CD14-positive monocyte (primary cell): ENCODE results near the gene LPGAT1. TPM values are rescaled to one million over a fixed set of nuclear protein-coding genes. Genes with fewer than 3 reads are reported as not detected.

ENCODE experiments used
- DNase-seq, 3 donors: peaks; one replicate each; pipeline ENCODE4 v3.0.0-alpha.2; 2011 to 2022
- H2AFZ ChIP-seq: 2 replicates; pipeline ENCODE4 v1.6.0; 2012; ENCODE audit warnings: mild to moderate bottlenecking, low read depth, low read length, inconsistent platforms; ENCODE audit not compliant: insufficient read depth, poor library complexity, severe bottlenecking
- H3K27ac ChIP-seq, 2 donors: 1 replicate in 1 of 2; 2 replicates in 1 of 2; pipeline ENCODE4 v1.5.1; 2012 to 2013; ENCODE audit warnings: low read length in 2 of 2, control low read depth in 1 of 2, inconsistent platforms in 1 of 2, low read depth in 1 of 2, mild to moderate bottlenecking in 1 of 2
- H3K27me3 ChIP-seq, 2 donors: one replicate each; pipeline versions ENCODE4 v1.6.0 to v1.6.1; 2011 to 2013; ENCODE audit warnings: low read length in 2 of 2; ENCODE audit not compliant: control insufficient read depth in 2 of 2, insufficient read depth in 2 of 2
- H3K36me3 ChIP-seq, 2 donors: replicated peaks in 1 of 2; 1 replicate in 1 of 2; 2 replicates in 1 of 2; pipeline versions ENCODE4 v1.5.1 to v1.6.1; 2012 to 2013; ENCODE audit warnings: low read length in 2 of 2, control low read depth in 1 of 2, inconsistent platforms in 1 of 2, mild to moderate bottlenecking in 1 of 2; ENCODE audit not compliant: insufficient read depth in 2 of 2, control insufficient read depth in 1 of 2
- H3K4me1 ChIP-seq, 2 donors: 1 replicate in 1 of 2; 2 replicates in 1 of 2; pipeline versions ENCODE4 v1.5.1 to v1.6.1; 2012 to 2013; ENCODE audit warnings: low read length in 2 of 2, control low read depth in 1 of 2, inconsistent platforms in 1 of 2, mild to moderate bottlenecking in 1 of 2, moderate library complexity in 1 of 2; ENCODE audit not compliant: insufficient read depth in 2 of 2, control insufficient read depth in 1 of 2
- H3K4me2 ChIP-seq: replicated peaks from 2 replicates; pipeline ENCODE3; 2012; ENCODE audit warnings: low read length, moderate library complexity, mild to moderate bottlenecking; ENCODE audit not compliant: poor library complexity, severe bottlenecking; ENCODE audit errors: extremely low read depth
- H3K4me3 ChIP-seq, 3 experiments: fragments of 200-600 bp in 1 of 3; sonication (generic) in 1 of 3; replicated peaks in 1 of 3; 1 replicate in 2 of 3; 2 replicates in 1 of 3; pipeline ENCODE4 v1.5.1; 2011 to 2013; ENCODE audit warnings: low read length in 3 of 3, mild to moderate bottlenecking in 3 of 3, control low read depth in 2 of 3, low read depth in 2 of 3, inconsistent platforms in 1 of 3, moderate library complexity in 1 of 3
- H3K79me2 ChIP-seq: 2 replicates; pipeline ENCODE4 v1.6.0; 2012; ENCODE audit warnings: mild to moderate bottlenecking, control low read depth, inconsistent platforms, low read length, moderate library complexity; ENCODE audit not compliant: insufficient read depth
- H3K9ac ChIP-seq: 2 replicates; pipeline ENCODE4 v1.6.0; 2017; ENCODE audit warnings: low read length, mild to moderate bottlenecking; ENCODE audit not compliant: insufficient read depth, poor library complexity, severe bottlenecking
- H3K9me3 ChIP-seq, 2 donors: replicated peaks in 1 of 2; 1 replicate in 1 of 2; 2 replicates in 1 of 2; pipeline versions ENCODE4 v1.5.1 to v1.6.1; 2012 to 2013; ENCODE audit warnings: low read length in 2 of 2, control low read depth in 1 of 2; ENCODE audit not compliant: control insufficient read depth in 1 of 2, insufficient read depth in 1 of 2
- H4K20me1 ChIP-seq: 2 replicates; pipeline ENCODE4 v1.6.0; 2012; ENCODE audit warnings: mild to moderate bottlenecking, low read length, control low read depth, moderate library complexity; ENCODE audit not compliant: insufficient read depth
- H3K27ac Mint-ChIP-seq, 7 donors: one replicate each; pipeline ENCODE4 v1.8.0; 2020; ENCODE audit warnings: mild to moderate bottlenecking in 7 of 7, mixed read lengths in 7 of 7, moderate library complexity in 6 of 7, inconsistent platforms in 2 of 7
- H3K27me3 Mint-ChIP-seq, 3 donors: one replicate each; pipeline ENCODE4 v1.8.0; 2021 to 2022; ENCODE audit warnings: low read depth in 3 of 3, mild to moderate bottlenecking in 3 of 3, mixed read lengths in 3 of 3, moderate library complexity in 3 of 3, inconsistent platforms in 1 of 3
- H3K36me3 Mint-ChIP-seq, 2 donors: one replicate each; pipeline ENCODE4 v1.8.0; 2020; ENCODE audit warnings: mixed read lengths in 2 of 2, inconsistent platforms in 1 of 2, mild to moderate bottlenecking in 1 of 2
- H3K4me1 Mint-ChIP-seq: one replicate; pipeline ENCODE4 v1.8.0; 2020; ENCODE audit warnings: mild to moderate bottlenecking, mixed read lengths
- H3K4me3 Mint-ChIP-seq, 2 donors: one replicate each; pipeline ENCODE4 v1.8.0; 2020; ENCODE audit warnings: mild to moderate bottlenecking in 2 of 2, mixed read lengths in 2 of 2, moderate library complexity in 1 of 2
- H3K9me3 Mint-ChIP-seq, 7 donors: one replicate each; pipeline ENCODE4 v1.8.0; 2020 to 2022; ENCODE audit warnings: mixed read lengths in 7 of 7, mild to moderate bottlenecking in 6 of 7, moderate library complexity in 6 of 7, inconsistent platforms in 2 of 7
- CTCF ChIP-seq: fragments of 200-600 bp; IDR thresholded peaks from one replicate; pipeline ENCODE4 v1.8.0; 2022; ENCODE audit warnings: antibody characterized with exemption, mild to moderate bottlenecking
- WGBS: methylation state at CpG from one replicate; pipeline ENCODE4 v1.1.5; 2013; ENCODE audit warnings: missing lambda C conversion rate; ENCODE audit not compliant: insufficient coverage; 5-methylcytosine and 5-hydroxymethylcytosine counted together
- intact Hi-C, 2 donors: fragments of 100-400 bp; cut with micrococcal nuclease; formaldehyde crosslinking; loops; one replicate each; pipeline versions ENCODE4 v1.15.0 to v1.15.1; 2023
- polyA plus RNA-seq, 3 donors: library from polyadenylated mRNA; depleted of rRNA in 1 of 3; unstranded in 2 of 3; stranded (reverse) in 1 of 3; fragments of 300-500 nt in 2 of 3; fragments of >200 nt in 1 of 3; fragmentation: Illumina TruSeq in 2 of 3; gene quantifications; 1 replicate in 2 of 3; 2 replicates in 1 of 3; pipeline ENCODE4 v1.2.3, GENCODE V29; 2012 to 2021

LPGAT1 gene
- polyA plus RNA-seq, 3 donors = 19.5 to 52.1 (median 40.2) TPM

- H3K27me3 Mint-ChIP-seq = peaks cover 0 to 4% (median 2%) of the 10 kb centered on the region in 3 donors
Measured at GRCh38 chr1:211742272-211742671, 88.3 kb downstream of the LPGAT1 start.

GRCh38 chr1:211741788-211742187, 88.8 kb downstream of the LPGAT1 start:
- Histone ChIP-seq H2AFZ (no peak overlapping the region), H3K4me3 (no peak overlapping the region), H3K27me3 (no peaks in the 10 kb centered on the region), H3K79me2 (no peaks in the 10 kb centered on the region), H3K27ac (no peak overlapping the region), H3K9me3 (no peaks in the 10 kb centered on the region), H3K36me3 (peaks cover 2 to 25% of the 10 kb centered on the region in 2 donors), H3K4me1 (peaks cover 13 to 14% of the 10 kb centered on the region in 2 donors), H4K20me1 (no peaks in the 10 kb centered on the region), H3K9ac (no peak overlapping the region), H3K4me2 (no peak overlapping the region)
- TF ChIP-seq CTCF = no peak
- H3K27ac Mint-ChIP-seq = no peak overlapping the region
- intact Hi-C loops = no loop called here
- no peak for DNase-seq
- H3K36me3 Mint-ChIP-seq = peaks cover 12 to 17% of the 10 kb centered on the region in 2 donors
- H3K9me3 Mint-ChIP-seq = no peaks in the 10 kb centered on the region
- peaks cover 21% of the 10 kb centered on the region for H3K4me1 Mint-ChIP-seq
- H3K4me3 Mint-ChIP-seq = no peak overlapping the region
- peaks cover 0 to 5% (median 3%) of the 10 kb centered on the region in 3 donors for H3K27me3 Mint-ChIP-seq
- no CpG with 5 or more reads among the region's 3 CpGs for WGBS

More at GRCh38 chr1:211742272-211742671, 88.3 kb downstream of the LPGAT1 start:
- Histone ChIP-seq H2AFZ (no peak overlapping the region), H3K9ac (no peak overlapping the region), H3K36me3 (peaks cover 5 to 30% of the 10 kb centered on the region in 2 donors), H3K9me3 (no peaks in the 10 kb centered on the region), H3K27me3 (no peaks in the 10 kb centered on the region), H3K4me1 (peaks cover 13 to 14% of the 10 kb centered on the region in 2 donors), H3K27ac (no peak overlapping the region), H3K4me2 (no peak overlapping the region), H4K20me1 (no peaks in the 10 kb centered on the region), H3K4me3 (no peak overlapping the region), H3K79me2 (no peaks in the 10 kb centered on the region)
- TF ChIP-seq CTCF = no peak
- Mint-ChIP-seq H3K4me1 (peaks cover 21% of the 10 kb centered on the region), H3K9me3 (no peaks in the 10 kb centered on the region), H3K4me3 (no peak overlapping the region), H3K27ac (peak overlapping the region in 1 of 7 donors; percentile 18), H3K36me3 (peaks cover 17 to 22% of the 10 kb centered on the region in 2 donors)
- DNase-seq = no peak
- no CpG with 5 or more reads among the region's 1 CpG for WGBS
- intact Hi-C loops = no loop called here
